Activated CD8-positive, alpha-beta memory T cell treated with anti-CD3 and anti-CD28 coated beads, Interleukin-2, amount 50 U/mL, for 48 hours (primary cell): ENCODE data around the gene COMP.
"Not testable (repeated sequence)": the region's sequence is repeated elsewhere in the genome, so short reads cannot be mapped to it uniquely, and the experiment has no call there.

Experiments used
- DNase-seq: peaks from one replicate; pipeline ENCODE4 v3.0.0-alpha.2; 2020

Gene COMP

GRCh38 chr19:18790566-18791314, at the start of gene COMP:
TSS of gene COMP (minus strand) at chr19:18791305. CDS start at chr19:18791269, 36 bp downstream.
- no peak for DNase-seq

- DNase-seq: no peak
Observed at GRCh38 chr19:18840288-18841267, 49.5 kb upstream of the COMP start.

- no peak for DNase-seq
Observed at GRCh38 chr19:18839465-18840287, 48.6 kb upstream of the COMP start.

- DNase-seq: no peak
Observed at GRCh38 chr19:18834644-18834984, 43.5 kb upstream of the COMP start.

GRCh38 chr19:18833849-18834643, 42.9 kb upstream of the COMP start:
- no peak for DNase-seq

- no peak for DNase-seq
Observed at GRCh38 chr19:18833141-18833476, 42.0 kb upstream of the COMP start.

GRCh38 chr19:18832306-18833140, 41.4 kb upstream of the COMP start:
- DNase-seq: peak; percentile 67

- peak; percentile 98 for DNase-seq
Observed at GRCh38 chr19:18831524-18832305, 40.6 kb upstream of the COMP start, which contains the start of gene UPF1. TSS of gene UPF1 (plus strand) at chr19:18831959. CDS start at chr19:18832210, 251 bp downstream.

- DNase-seq: no peak
Observed at GRCh38 chr19:18830488-18830887, 39.4 kb upstream of the COMP start.

- no peak for DNase-seq
Observed at GRCh38 chr19:18828786-18829185, 37.7 kb upstream of the COMP start.

GRCh38 chr19:18817574-18817973, 26.5 kb upstream of the COMP start:
- DNase-seq: no peak

- not testable (repeated sequence) for DNase-seq
Observed at GRCh38 chr19:18816645-18817044, 25.5 kb upstream of the COMP start.

- no peak for DNase-seq
Observed at GRCh38 chr19:18815673-18816072, 24.6 kb upstream of the COMP start.

GRCh38 chr19:18814063-18814462, 23.0 kb upstream of the COMP start:
- DNase-seq: no peak

GRCh38 chr19:18811638-18812037, 20.5 kb upstream of the COMP start:
- not testable (repeated sequence) for DNase-seq

GRCh38 chr19:18809149-18809868, 18.2 kb upstream of the COMP start:
- no peak for DNase-seq

GRCh38 chr19:18807861-18808331, 16.8 kb upstream of the COMP start:
- DNase-seq: no peak

GRCh38 chr19:18804643-18805042, 13.5 kb upstream of the COMP start:
- no peak for DNase-seq

GRCh38 chr19:18804139-18804601, 13.1 kb upstream of the COMP start:
- no peak for DNase-seq
